Measurements from ENCODE around the gene OR4K1.
"Not testable (repeated sequence)": the region's sequence is repeated elsewhere in the genome, so short reads cannot be mapped to it uniquely, and the experiment has no call there.

Gene OR4K1, protein sequence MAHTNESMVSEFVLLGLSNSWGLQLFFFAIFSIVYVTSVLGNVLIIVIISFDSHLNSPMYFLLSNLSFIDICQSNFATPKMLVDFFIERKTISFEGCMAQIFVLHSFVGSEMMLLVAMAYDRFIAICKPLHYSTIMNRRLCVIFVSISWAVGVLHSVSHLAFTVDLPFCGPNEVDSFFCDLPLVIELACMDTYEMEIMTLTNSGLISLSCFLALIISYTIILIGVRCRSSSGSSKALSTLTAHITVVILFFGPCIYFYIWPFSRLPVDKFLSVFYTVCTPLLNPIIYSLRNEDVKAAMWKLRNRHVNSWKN

DNA sequence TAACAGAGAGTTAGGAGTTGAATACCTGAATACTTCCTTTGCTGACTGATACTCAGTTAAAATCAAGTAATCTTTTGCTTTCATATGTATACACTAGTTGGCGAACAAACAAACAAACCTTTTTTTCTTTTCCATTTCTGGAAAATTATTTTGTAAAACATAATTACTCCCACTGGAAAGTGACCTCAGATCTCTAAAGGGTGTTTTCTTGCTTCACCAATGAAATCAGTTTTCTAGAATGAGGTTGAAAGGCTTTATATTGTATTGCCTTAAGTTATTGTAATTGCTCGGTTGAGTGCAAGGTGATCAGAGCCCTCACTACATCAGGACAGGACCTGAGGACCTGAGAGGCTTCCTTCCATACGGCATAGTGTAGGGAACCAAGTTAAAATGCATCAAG is at the start of gene OR4K1:
Gene OR4K1, plus strand, starts transcription at position 301 of the 400 bp plus-strand sequence. CDS start 4,750 bp downstream, outside the sequence.
- DNase-seq: no peak

DNA sequence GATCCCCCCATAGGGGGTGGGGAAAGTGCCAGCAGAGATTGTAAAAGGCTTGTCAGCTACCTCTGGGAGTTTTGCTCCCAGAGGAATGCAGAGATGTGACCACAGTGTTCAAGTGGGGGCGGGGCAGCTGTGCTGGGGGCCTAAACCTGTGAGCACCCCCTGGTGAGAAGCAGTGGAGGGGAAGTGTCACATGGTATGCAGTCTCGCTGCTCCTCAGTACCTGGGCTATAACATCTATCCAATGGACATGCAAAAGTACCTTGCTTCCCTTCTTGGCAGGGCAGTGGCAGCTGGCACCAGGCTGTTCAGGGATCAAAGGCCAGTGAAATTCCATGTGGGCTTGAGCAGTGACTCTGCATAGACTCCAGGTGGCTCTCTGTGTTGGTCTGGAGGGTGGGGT is 35.4 kb upstream of the OR4K1 start:
- no peak for DNase-seq

DNA sequence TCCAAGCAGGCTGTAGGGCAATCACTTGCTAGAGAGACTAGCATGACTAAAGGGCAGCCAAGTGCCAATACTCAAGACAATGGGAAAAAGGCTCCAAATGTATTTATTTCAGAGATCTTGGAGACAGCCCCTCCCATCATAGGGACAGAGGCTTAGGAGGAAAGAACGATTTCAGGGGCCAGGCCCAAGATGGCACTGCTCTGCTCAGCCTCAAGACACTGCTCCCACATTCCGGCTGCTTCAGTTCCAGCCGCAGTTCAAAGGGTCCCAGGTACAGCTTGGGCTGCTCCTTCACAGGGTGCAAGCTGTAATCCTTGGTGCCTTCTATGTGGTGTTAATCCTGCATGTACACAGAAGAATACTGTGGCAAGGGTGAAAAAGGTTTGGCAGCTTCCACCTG is 29.7 kb upstream of the OR4K1 start:
- no peak for DNase-seq

DNA sequence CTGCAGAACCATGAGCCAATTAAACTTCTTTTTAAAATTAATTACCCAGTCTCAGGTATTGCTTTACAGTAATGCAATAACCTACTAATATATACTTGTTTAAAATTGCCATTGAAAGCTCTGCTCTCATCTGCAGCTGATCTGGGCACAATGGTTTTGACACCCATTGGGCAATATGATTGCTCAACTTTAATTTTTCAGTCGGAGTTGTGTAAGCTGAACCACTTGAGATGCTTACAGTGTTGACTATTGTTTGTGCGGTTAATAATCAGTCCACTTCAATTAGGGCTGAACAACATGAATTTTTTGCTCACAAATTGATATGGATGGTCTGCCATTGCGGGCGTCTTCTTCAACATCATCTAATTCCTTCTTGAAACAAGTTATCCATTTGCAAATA is 28.3 kb upstream of the OR4K1 start:
- no peak for DNase-seq

DNA sequence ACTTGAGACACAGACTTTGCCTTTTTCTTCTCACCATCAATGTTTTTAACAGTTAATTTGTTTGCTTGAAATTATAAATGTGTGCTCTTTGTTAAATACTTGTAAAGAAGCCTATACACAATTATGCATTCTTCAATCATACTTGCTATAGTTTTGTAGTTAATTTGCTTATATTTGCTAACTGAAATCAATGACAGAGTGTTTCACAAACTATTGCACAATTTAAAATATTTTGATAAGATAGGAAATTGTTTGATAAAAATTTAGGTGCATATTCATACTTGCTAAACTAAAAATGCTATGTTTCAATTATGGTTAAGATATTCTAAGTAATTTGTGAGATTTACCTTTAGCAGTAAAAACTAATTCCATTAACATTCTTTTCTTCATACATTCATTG is 24.1 kb upstream of the OR4K1 start:
- DNase-seq: no peak

DNA sequence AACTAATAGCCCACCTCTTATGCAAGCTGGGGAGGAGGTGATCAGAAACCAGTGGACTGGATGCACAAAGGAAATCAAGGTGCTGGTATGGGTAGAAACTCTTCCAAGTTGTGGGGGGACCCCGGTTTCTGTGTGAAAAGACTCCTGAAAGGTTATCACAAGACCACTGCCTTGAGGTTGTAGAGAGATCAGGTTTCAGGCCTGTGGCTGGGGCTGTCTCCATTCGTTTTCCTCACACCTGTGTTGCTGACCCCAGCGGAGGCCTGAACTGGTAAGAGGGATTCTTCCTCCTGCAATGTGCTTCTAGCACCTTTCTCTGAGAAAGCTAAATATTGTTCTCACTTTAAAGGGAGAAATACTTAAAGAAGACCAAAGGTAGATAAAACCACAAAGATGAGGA is 19.6 kb upstream of the OR4K1 start:
- no peak for DNase-seq

DNA sequence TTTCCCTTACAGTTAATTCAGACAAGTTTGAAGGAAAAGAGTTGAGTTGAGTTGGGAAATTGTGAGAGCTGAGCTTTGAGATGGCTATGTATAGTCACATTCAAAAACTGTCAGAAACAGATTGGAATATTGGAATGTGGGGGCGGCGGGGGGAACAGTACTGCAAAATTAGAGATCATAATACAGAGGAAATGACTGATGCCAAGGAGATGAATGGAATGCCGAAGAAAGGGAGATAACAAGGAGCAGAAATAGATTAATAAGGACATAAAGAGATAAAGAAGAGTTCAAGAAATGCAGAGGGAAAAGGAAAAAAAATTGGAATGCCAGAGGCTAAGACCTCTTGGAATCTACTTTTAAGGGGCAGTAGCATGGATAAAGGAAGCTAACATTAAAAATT is 13.5 kb upstream of the OR4K1 start:
- no peak for DNase-seq

DNA sequence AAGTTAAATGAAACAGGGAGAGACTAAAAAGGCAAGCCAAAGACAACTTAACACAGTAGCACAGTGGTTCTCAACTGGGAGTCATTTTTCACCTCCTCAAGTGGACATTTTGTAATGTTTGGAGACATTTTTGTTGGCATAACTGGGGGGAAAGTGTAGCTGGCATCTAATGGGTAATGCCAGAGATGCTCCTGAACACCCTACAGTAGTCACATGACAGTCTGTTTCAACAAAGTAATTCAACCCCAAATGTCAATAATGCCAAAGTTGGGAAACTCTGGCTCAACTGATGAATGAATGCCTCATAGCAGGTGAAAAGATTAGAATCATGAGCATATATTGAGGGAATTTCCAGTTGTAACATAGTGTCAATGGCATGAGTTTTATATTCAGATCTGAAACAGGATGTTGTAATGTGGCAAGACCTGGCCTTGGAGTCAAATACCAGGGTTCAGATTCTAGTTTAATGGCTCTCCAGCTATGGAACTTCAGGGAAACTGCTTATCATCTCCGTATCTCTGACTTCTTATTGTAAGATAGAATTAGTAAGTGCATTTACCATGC is 12.7 kb upstream of the OR4K1 start:
- no peak for DNase-seq

DNA sequence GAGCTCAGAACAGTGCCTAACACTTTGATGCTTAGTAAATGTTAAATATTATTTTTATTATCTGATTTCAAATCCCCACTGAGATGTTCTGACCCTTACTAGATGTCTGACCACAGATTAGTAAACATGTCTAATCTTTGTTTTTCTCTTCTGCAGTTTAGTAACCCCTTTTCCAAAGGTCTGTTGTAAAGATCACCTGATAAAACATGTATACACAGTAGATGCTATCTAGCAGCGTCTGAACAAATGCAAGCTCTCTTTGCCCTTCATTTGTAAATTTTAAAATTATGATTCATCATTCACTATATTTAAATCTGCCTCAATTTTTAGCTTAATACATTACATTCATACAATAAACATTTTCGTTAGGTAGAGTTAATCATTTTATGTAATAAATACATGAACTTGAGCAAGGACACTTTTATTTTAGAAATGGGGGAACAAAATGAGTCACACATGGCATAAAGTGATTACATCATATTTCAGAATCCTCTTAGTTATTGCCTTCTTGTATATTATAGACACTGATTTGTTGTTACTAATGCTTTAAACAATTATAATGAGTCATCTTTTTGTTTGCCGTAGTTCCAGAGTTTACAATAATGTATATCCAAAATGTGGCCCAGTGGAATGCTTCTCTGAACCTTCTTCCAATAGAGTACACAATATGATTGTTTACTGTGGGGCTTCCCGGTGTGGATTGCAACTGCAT is 12.0 kb upstream of the OR4K1 start:
- no peak for DNase-seq

DNA sequence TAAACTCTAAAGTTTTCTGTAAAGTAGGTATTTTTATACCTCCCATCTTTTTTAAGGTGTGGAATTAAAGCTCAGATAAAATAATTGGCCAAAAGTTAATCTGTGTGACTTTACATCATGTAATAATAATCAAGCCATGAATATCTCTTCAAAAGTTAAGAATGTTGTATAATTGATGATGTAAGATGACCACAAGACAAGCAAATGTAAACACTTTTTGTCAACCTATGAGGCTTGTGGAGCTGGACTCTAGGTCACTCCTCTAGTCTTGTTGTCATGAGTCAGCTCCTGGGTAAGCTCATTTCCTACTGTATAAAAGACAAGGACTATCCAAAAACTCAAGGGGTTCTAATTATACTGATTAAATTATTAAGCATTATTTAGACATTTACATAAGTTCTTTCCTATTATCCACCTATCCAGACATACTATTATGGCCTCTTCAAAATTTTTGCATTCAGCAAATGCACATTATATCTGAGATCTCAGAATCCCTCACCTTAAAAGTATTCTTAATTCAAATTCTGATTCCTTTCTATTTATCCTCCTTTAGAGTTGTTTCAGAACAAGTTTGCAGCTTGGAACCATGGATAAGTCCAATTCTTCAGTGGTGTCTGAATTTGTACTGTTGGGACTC is 10.6 kb upstream of the OR4K1 start, which contains the start of gene OR4K5:
Gene OR4K5, plus strand, starts transcription at position 587 of the 637 bp plus-strand sequence. Its CDS starts 0 bp downstream, at position 587.
- DNase-seq: no peak

DNA sequence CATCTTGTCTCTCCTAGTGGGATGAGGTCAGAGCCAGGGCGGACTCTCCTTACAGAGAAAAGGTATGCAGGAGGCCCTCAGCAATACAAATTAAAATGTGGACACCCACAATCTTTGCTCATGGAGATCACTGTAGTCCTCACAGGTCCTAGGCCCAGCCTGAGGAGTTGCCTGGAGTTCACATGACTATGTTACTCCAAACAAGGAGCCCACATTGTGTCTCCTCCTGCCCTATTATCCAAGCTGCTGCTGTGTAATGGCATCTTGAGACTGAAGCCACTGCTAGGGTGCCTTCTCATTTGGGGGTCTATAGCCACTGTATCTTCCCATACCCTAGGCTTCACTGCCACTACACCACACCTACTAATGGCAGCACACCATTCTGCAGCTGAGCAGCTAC is 11.0 kb downstream of the OR4K1 start:
- no peak for DNase-seq

DNA sequence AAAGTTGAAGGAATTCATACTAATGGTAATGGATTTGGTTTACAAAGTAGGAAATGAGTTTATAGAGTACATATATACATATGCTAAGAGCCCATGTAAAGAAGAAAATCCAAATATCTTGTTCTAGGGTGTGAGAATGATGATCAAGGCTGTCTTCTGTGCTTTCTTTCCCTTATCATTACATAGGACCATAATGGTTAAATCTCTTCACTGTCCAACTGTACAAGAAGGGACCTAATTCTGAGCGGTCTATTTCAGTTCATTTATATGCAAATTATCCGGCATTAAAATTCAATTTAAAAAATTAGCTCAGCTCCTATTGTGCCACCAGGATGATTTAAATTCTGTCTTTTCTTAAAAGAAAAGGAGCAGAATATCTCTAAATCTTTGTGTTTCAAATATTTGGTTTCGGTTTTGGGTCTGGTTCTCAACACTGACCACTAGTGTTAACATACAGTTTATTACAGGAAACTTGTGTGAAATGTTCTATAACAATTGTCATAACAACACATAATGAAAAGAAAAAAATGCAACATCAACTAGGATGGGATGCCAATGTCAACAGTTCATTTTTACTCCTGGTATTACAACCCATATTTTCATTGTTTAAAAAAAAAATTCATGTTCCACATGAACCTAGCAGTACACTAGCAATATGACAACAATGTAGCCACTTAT is 16.8 kb downstream of the OR4K1 start:
- DNase-seq: no peak

DNA sequence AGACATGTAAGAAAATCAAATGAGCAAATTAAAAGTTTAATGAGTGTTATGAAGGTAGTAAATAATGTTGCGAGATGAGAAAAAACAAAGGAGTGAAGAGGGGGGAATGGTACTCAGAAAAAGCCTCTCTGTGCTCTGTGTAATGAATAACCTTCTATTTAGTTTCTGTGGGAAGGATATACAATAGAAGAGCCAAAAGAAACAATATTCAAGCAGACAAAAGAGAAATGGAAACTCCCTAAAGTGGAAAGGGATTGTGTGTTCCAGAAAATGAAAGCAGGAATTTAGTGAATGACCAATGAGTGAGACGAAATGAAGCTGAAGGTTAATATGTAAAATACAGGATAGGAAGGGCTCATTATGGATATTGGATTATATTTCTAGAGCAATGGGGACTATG is 18.5 kb downstream of the OR4K1 start:
- DNase-seq: no peak

DNA sequence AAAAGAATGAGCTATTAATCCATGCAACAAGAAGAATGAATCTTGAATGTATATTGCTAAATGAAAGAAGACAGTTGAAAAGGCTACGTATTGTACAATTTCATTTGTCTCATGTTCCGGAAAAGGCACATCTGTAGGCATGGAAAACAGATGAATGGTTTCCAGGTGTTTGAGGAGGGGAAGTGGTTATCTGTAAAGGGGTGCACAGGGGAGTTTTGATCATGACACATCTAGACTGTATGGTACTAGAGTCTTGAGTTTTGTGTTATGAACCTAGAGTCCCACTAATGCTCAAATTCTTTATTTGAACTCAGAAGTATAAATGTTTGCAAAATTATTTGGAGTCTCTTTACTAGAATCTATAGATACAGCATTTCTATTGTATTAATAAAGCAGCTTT is 39.0 kb downstream of the OR4K1 start:
- not testable (repeated sequence) for DNase-seq

DNA sequence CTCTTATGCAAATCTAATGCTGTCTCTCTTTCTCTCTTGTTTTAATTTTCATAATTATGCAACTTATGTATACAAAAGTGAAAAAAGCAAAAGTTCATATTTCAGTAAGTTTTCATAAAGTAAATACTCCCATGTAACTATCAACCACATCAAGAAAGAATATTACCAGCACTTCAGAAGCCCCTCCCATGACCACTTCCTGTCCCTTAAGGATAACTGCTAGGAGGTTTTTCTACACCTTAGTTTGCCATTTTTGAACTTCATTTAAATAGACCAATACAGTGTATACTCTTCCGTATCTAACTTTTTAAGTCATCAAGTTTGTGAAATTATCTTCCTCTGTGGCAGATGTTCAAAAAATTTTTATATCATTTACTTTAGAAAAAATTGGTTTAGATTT is 44.1 kb downstream of the OR4K1 start:
- peak; percentile 42 for DNase-seq

DNA sequence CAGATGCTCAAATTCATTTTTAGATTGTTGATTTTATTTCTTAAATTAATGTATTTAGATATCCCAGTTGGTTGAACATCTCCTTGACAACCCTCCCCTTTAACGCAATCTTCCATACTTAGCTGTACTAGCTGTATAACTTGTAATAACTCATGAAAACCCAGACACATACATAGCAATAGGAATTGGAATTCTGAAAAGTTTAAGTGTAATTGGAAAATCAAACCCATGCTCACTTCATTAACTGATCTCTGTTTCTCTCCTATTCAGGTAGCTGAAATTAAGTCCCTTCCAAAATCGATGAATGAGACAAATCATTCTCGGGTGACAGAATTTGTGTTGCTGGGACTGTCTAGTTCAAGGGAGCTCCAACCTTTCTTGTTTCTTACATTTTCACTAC is 44.6 kb downstream of the OR4K1 start, which contains the start of gene OR4K15:
Gene OR4K15, plus strand, starts transcription at position 301 of the 400 bp plus-strand sequence. Its CDS starts 0 bp downstream, at position 301.
- DNase-seq: no peak

All from CD4-positive, alpha-beta T cell treated with Interleukin-4 for 4 hours (primary cell).